Neural cell (in vitro differentiated cells): Measurements from ENCODE around the gene UBE4B. TPM values are rescaled to one million over a fixed set of nuclear protein-coding genes. Genes with fewer than 3 reads are reported as not detected.

Experiments
- H2AFZ ChIP-seq: fragments of 200-600, 300-800 bp; sonication (generic), shearing (Covaris generic); 2 replicates; pipeline ENCODE4 v1.6.0; 2014; ENCODE audit warnings: low read depth, mild to moderate bottlenecking, antibody characterized with exemption, low read length, moderate library complexity
- H3F3A ChIP-seq: fragments of 200-600 bp; shearing (Covaris generic); 2 replicates; pipeline ENCODE4 v1.6.1; 2016; ENCODE audit warnings: mild to moderate bottlenecking, moderate library complexity, mixed read lengths, antibody characterized with exemption, low read length; ENCODE audit not compliant: insufficient read depth, poor library complexity, severe bottlenecking
- H3K27ac ChIP-seq: fragments of 200-600, 300-800 bp; sonication (generic), shearing (Covaris generic); 2 replicates; pipeline ENCODE4 v1.5.1; 2014; ENCODE audit warnings: mild to moderate bottlenecking, low read length, moderate library complexity
- H3K27me3 ChIP-seq: fragments of 300-800, 200-600 bp; sonication (generic), shearing (Covaris generic); 2 replicates; pipeline ENCODE4 v1.6.0; 2014; ENCODE audit warnings: mild to moderate bottlenecking, low read depth, low read length, moderate library complexity; ENCODE audit not compliant: insufficient read depth
- H3K36me3 ChIP-seq: fragments of 300-800, 200-600 bp; sonication (generic), shearing (Covaris generic); 2 replicates; pipeline ENCODE4 v1.5.1; 2014; ENCODE audit warnings: mild to moderate bottlenecking, antibody characterized with exemption, low read length, moderate library complexity; ENCODE audit not compliant: insufficient read depth
- H3K4me2 ChIP-seq: fragments of 300-800, 200-600 bp; sonication (generic), shearing (Covaris generic); 2 replicates; pipeline ENCODE4 v1.6.0; 2014; ENCODE audit warnings: mild to moderate bottlenecking, low read length
- H3K4me3 ChIP-seq: fragments of 300-800, 200-600 bp; sonication (generic), shearing (Covaris generic); 2 replicates; pipeline ENCODE4 v1.5.1; 2014; ENCODE audit warnings: mild to moderate bottlenecking, low read length, moderate library complexity
- H3K79me2 ChIP-seq: fragments of 200-600 bp; shearing (Covaris generic); replicated peaks from 2 replicates; pipeline ENCODE4 v1.6.0; 2014; ENCODE audit warnings: mild to moderate bottlenecking, low read length, moderate library complexity; ENCODE audit not compliant: insufficient read depth
- H3K9ac ChIP-seq: fragments of 300-800, 200-600 bp; sonication (generic), shearing (Covaris generic); 2 replicates; pipeline ENCODE4 v1.6.1; 2016; ENCODE audit warnings: mild to moderate bottlenecking, low read length, mixed read lengths
- H3K9me2 ChIP-seq: fragments of 200-600 bp; shearing (Covaris generic); 2 replicates; pipeline ENCODE4 v1.6.1; 2016; ENCODE audit warnings: mild to moderate bottlenecking, low read length, mixed read lengths; ENCODE audit not compliant: insufficient read depth
- H3K9me3 ChIP-seq: fragments of 200-600, 300-800 bp; sonication (generic), shearing (Covaris generic); 2 replicates; pipeline ENCODE4 v1.6.1; 2016; ENCODE audit warnings: mild to moderate bottlenecking, mixed run types, low read length, moderate library complexity, mixed read lengths
- H4K20me1 ChIP-seq: fragments of 200-600 bp; shearing (Covaris generic); 2 replicates; pipeline ENCODE4 v1.6.1; 2016; ENCODE audit warnings: mild to moderate bottlenecking, mixed run types; ENCODE audit not compliant: insufficient read depth
- EP300 ChIP-seq: fragments of 450-650 bp; conservative IDR thresholded peaks from 2 replicates; pipeline ENCODE4 v1.6.1; 2014; ENCODE audit warnings: antibody characterized with exemption, mild to moderate bottlenecking, moderate library complexity; ENCODE audit not compliant: poor library complexity, severe bottlenecking
- EZH2 ChIP-seq: fragments of 200-600, 300-800 bp; shearing (Covaris generic), sonication (generic); IDR thresholded peaks from 2 replicates; pipeline ENCODE4 v1.6.1; 2014; ENCODE audit warnings: antibody characterized with exemption, low read length, borderline replicate concordance, mild to moderate bottlenecking; ENCODE audit not compliant: insufficient read depth, poor library complexity, severe bottlenecking
- MXI1 ChIP-seq: fragments of 450-650 bp; conservative IDR thresholded peaks from 2 replicates; pipeline ENCODE4 v1.6.1; 2014; ENCODE audit warnings: antibody characterized with exemption, mild to moderate bottlenecking; ENCODE audit not compliant: poor library complexity, severe bottlenecking
- POLR2AphosphoS5 ChIP-seq: IDR thresholded peaks from 2 replicates; pipeline ENCODE4 v1.6.1; 2012
- RAD21 ChIP-seq: fragments of 450-650 bp; conservative IDR thresholded peaks from 2 replicates; pipeline ENCODE4 v1.6.1; 2014; ENCODE audit warnings: antibody characterized with exemption, mild to moderate bottlenecking, moderate library complexity
- REST ChIP-seq: IDR thresholded peaks from 2 replicates; pipeline ENCODE4 v1.6.1; 2012; ENCODE audit warnings: borderline replicate concordance
- SMC3 ChIP-seq: fragments of 450-650 bp; conservative IDR thresholded peaks from 2 replicates; pipeline ENCODE4 v1.6.1; 2014; ENCODE audit warnings: antibody characterized with exemption, mild to moderate bottlenecking, moderate library complexity; ENCODE audit not compliant: poor library complexity
- TAF1 ChIP-seq: IDR thresholded peaks from 2 replicates; pipeline ENCODE4 v1.6.1; 2012; ENCODE audit warnings: low read depth
- polyA plus RNA-seq: library from polyadenylated mRNA; depleted of rRNA; stranded (reverse); fragments of >200 nt; gene quantifications from 2 replicates; pipeline ENCODE4 v1.2.3, GENCODE V29; 2014
- TF ChIP-seq, protein P1 (sequence below): fragments of 450-650 bp; IDR thresholded peaks from 2 replicates; pipeline ENCODE4 v1.5.1; 2014; ENCODE audit warnings: antibody characterized with exemption, mild to moderate bottlenecking, moderate library complexity; ENCODE audit not compliant: poor library complexity, severe bottlenecking

UBE4B gene
- polyA plus RNA-seq, 1 donor from 2014 or later = 28.9 TPM

GRCh38 chr1:10161541-10162290 lies 129.0 kb downstream of the UBE4B start:
- no peak overlapping the region for H3K9ac ChIP-seq
- H3K27ac ChIP-seq = no peak overlapping the region

GRCh38 chr1:10168912-10169514 lies 136.3 kb downstream of the UBE4B start:
- Histone ChIP-seq H3K27me3 (no peaks in the 10 kb centered on the region), H3K79me2 (no peaks in the 10 kb centered on the region), H3K4me2 (no peak overlapping the region), H2AFZ (no peak overlapping the region), H3K9ac (no peak overlapping the region), H3K9me2 (no peaks in the 10 kb centered on the region), H4K20me1 (no peaks in the 10 kb centered on the region), H3K9me3 (no peaks in the 10 kb centered on the region), H3F3A (no peaks in the 10 kb centered on the region), H3K4me3 (no peak overlapping the region), H3K36me3 (peaks cover 10% of the 10 kb centered on the region), H3K27ac (no peak overlapping the region)
- TF ChIP-seq TAF1 (no peak), POLR2AphosphoS5 (no peak), EZH2 (no peak), SMC3 (no peak), EP300 (no peak)
- TF ChIP-seq, protein P1, sequence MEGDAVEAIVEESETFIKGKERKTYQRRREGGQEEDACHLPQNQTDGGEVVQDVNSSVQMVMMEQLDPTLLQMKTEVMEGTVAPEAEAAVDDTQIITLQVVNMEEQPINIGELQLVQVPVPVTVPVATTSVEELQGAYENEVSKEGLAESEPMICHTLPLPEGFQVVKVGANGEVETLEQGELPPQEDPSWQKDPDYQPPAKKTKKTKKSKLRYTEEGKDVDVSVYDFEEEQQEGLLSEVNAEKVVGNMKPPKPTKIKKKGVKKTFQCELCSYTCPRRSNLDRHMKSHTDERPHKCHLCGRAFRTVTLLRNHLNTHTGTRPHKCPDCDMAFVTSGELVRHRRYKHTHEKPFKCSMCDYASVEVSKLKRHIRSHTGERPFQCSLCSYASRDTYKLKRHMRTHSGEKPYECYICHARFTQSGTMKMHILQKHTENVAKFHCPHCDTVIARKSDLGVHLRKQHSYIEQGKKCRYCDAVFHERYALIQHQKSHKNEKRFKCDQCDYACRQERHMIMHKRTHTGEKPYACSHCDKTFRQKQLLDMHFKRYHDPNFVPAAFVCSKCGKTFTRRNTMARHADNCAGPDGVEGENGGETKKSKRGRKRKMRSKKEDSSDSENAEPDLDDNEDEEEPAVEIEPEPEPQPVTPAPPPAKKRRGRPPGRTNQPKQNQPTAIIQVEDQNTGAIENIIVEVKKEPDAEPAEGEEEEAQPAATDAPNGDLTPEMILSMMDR = no peak

More at GRCh38 chr1:10161541-10162290, 129.0 kb downstream of the UBE4B start:
- no peak overlapping the region for H3K4me2 ChIP-seq
- H3K4me3 ChIP-seq = no peak overlapping the region
- no peaks in the 10 kb centered on the region for H3K79me2 ChIP-seq
- H3K27me3 ChIP-seq = no peaks in the 10 kb centered on the region
- H4K20me1 ChIP-seq = no peaks in the 10 kb centered on the region
- H3K36me3 ChIP-seq = no peaks in the 10 kb centered on the region
- no peaks in the 10 kb centered on the region for H3K9me2 ChIP-seq
- no peaks in the 10 kb centered on the region for H3F3A ChIP-seq
- no peak overlapping the region for H2AFZ ChIP-seq
- TF ChIP-seq REST (no peak), MXI1 (no peak), EP300 (no peak), RAD21 (no peak), EZH2 (no peak), POLR2AphosphoS5 (no peak), TAF1 (no peak), SMC3 (no peak)
- TF ChIP-seq, protein P1 = no peak
- H3K9me3 ChIP-seq = no peaks in the 10 kb centered on the region
